ENCODE measurements around the gene UBXN11. TPM values are rescaled to one million over a fixed set of nuclear protein-coding genes. Genes with fewer than 3 reads are reported as not detected.

Gene UBXN11
- total RNA-seq, 4 donors from 2014 or later, result 3.7 to 12.1 (median 10.5) TPM

- Histone ChIP-seq H3K4me3 (no peak overlapping the region), H3K27me3 (peaks cover 77% of the 10 kb centered on the region), H3K4me1 (no peaks in the 10 kb centered on the region), H3K9me3 (no peaks in the 10 kb centered on the region), H3K36me3 (no peaks in the 10 kb centered on the region), H3K27ac (no peak overlapping the region)
- WGBS, 2 donors (ENCODE audit: low coverage in 1 of 2), result 75 to 90% methylated on average over 4 to 6 of the region's 8 CpGs
- ATAC-seq, result no peak
- TF ChIP-seq POLR2A (IDR thresholded peaks at IDR 0.05), result no peak
- TF ChIP-seq POLR2AphosphoS5 (IDR thresholded peaks at IDR 0.05), result no peak
- TF ChIP-seq EP300 (IDR thresholded peaks at IDR 0.05), result no peak
- no peak for TF ChIP-seq CTCF (IDR thresholded peaks at IDR 0.05)
Measured at GRCh38 chr1:26327956-26328362, 21.5 kb upstream of the UBXN11 start.

GRCh38 chr1:26324550-26324949 lies 18.1 kb upstream of the UBXN11 start:
- Histone ChIP-seq H3K4me1 (peaks cover 0 to 12% (median 6%) of the 10 kb centered on the region in 3 donors), H3K4me3 (no peak overlapping the region), H3K9me3 (no peaks in the 10 kb centered on the region), H3K27me3 (peaks cover 58% of the 10 kb centered on the region), H3K36me3 (no peaks in the 10 kb centered on the region), H3K27ac (no peak overlapping the region)
- ATAC-seq, result no peak
- TF ChIP-seq EP300 (IDR thresholded peaks at IDR 0.05) (no peak), POLR2A (IDR thresholded peaks at IDR 0.05) (no peak), POLR2AphosphoS5 (IDR thresholded peaks at IDR 0.05) (no peak), CTCF (IDR thresholded peaks at IDR 0.05) (no peak)
- whole genome bisulfite sequencing, 2 donors (ENCODE audit: low coverage in 1 of 2), result 63 to 69% methylated on average over 2 to 3 of the region's 3 CpGs

- H3K27ac ChIP-seq, result no peak overlapping the region
- H3K4me3 ChIP-seq, result no peak overlapping the region
- WGBS, 2 donors (ENCODE audit: low coverage in 1 of 2), result 72 to 100% methylated on average over 2 of the region's 2 CpGs
- H3K27me3 ChIP-seq, result peaks cover 47% of the 10 kb centered on the region
- no peaks in the 10 kb centered on the region for H3K9me3 ChIP-seq
- no peak for ATAC-seq
- peaks cover 0 to 12% (median 6%) of the 10 kb centered on the region in 3 donors for H3K4me1 ChIP-seq
- H3K36me3 ChIP-seq, result no peaks in the 10 kb centered on the region
- TF ChIP-seq POLR2A (IDR thresholded peaks at IDR 0.05), result no peak
Measured at GRCh38 chr1:26323382-26323781, 16.9 kb upstream of the UBXN11 start.

- Histone ChIP-seq H3K36me3 (no peaks in the 10 kb centered on the region), H3K4me1 (peaks cover 0 to 12% (median 6%) of the 10 kb centered on the region in 3 donors), H3K27ac (no peak overlapping the region), H3K9me3 (no peaks in the 10 kb centered on the region), H3K27me3 (peaks cover 40% of the 10 kb centered on the region), H3K4me3 (no peak overlapping the region)
- ATAC-seq, result no peak
- TF ChIP-seq EP300 (IDR thresholded peaks at IDR 0.05) (no peak), POLR2AphosphoS5 (IDR thresholded peaks at IDR 0.05) (no peak), CTCF (IDR thresholded peaks at IDR 0.05) (no peak), POLR2A (IDR thresholded peaks at IDR 0.05) (no peak)
- 33 to 52% methylated on average over 3 to 4 of the region's 10 CpGs for WGBS, 2 donors (ENCODE audit: low coverage in 1 of 2)
Measured at GRCh38 chr1:26322042-26322331, 15.6 kb upstream of the UBXN11 start.

- Histone ChIP-seq H3K9me3 (no peaks in the 10 kb centered on the region), H3K27me3 (peaks cover 35% of the 10 kb centered on the region), H3K36me3 (no peaks in the 10 kb centered on the region), H3K4me3 (no peak overlapping the region), H3K27ac (peak overlapping the region in 1 of 4 donors; percentile 12), H3K4me1 (peaks cover 0 to 12% (median 6%) of the 10 kb centered on the region in 3 donors)
- peak; percentile 92 for ATAC-seq
- WGBS, 2 donors (ENCODE audit: low coverage in 1 of 2), result 14 to 29% methylated on average over 5 to 7 of the region's 16 CpGs
- TF ChIP-seq POLR2A (IDR thresholded peaks at IDR 0.05) (no peak), CTCF (IDR thresholded peaks at IDR 0.05) (peak in 3 of 4 experiments; percentile 88 to 93 (median 91)), POLR2AphosphoS5 (IDR thresholded peaks at IDR 0.05) (no peak), EP300 (IDR thresholded peaks at IDR 0.05) (no peak)
Measured at GRCh38 chr1:26321315-26322041, 15.0 kb upstream of the UBXN11 start.

Measured in gastroesophageal sphincter (tissue), 4 donors.